Dermis lymphatic vessel endothelial cell (primary cell): ENCODE results near the gene ELOVL7. TPM values are rescaled to one million over a fixed set of nuclear protein-coding genes. Genes with fewer than 3 reads are reported as not detected.

ENCODE experiments used
- total RNA-seq: library from RNA; depleted of rRNA; stranded (reverse); fragments of >200 nt; gene quantifications from 2 replicates; pipeline ENCODE4 v1.2.1, GENCODE V29; 2014

ELOVL7 gene
- 0.09 and 0.22 TPM in 2 replicates for total RNA-seq

DNA sequence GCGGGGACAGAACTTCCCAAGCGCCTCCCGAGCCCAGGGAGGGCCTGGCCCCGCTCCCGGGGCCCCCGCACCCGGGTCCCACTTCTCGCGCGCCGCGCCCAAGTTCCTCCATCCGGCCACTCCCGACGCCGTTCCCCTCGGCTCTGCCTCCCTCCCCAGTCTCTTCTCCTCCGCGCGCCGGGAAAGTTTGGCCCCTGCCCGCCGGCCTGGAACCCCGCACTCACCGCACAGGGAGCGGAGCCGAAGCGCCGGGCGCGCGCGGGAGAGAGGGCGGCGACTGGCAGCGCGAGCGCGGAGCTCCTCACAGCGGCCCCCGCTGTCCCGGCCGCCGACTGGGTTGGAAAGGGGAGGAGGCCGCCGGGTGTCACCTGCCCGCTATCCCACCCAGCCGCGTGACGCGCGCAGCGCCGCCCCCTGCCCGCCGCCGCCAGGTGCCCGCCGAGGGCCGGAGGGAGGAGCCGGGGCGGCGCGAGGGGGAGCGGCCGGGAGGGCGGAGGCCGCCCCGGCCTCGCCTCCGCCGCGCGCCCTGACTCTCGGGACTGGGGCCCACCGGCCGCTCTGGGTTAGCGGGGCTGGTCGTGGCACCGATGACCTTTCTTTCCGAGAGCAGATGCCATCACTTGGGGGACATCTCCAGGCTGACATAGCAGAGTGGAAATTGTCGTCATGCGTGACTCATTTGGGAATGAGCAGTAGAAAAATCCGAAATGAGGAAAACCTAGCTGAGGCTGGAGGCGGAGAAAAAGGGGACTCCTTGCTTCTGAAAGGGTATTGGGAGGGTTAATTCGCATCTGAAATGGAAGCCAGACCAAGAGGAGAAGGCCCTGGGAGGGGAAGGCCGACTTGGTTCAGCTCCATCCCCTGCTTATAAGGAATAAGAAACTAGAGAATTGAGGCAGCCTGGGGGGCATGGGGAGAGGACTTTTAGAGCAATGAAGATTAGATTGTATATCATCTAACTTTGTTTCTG, at the start of gene ELOVL7:
Gene ELOVL7, minus strand, starts transcription at position 334 of the 970 bp plus-strand sequence. CDS start 56,872 bp downstream, outside the sequence.

Other genes with a start within 250 kb of the ELOVL7 start
- 1.6 and 3.1 TPM in 2 replicates for gene DEPDC1B, start 144.1 kb downstream of the ELOVL7 start, total RNA-seq
- 11.9 and 16.7 TPM in 2 replicates for gene ERCC8, start 100.8 kb upstream of the ELOVL7 start, total RNA-seq
- 11.7 and 17.8 TPM in 2 replicates for gene NDUFAF2, start 100.9 kb upstream of the ELOVL7 start, total RNA-seq